GM19351 (cell line): ENCODE data around the gene ZNF786.
"Not testable (repeated sequence)": the region's sequence is repeated elsewhere in the genome, so short reads cannot be mapped to it uniquely, and the experiment has no call there.

Experiments
- ATAC-seq: cut with Tn5 transposase; IDR thresholded peaks from one replicate; pipeline ENCODE4 v1.9.1; 2021; ENCODE audit warnings: mild to moderate bottlenecking, moderate library complexity; ENCODE audit not compliant: unreplicated experiment

Gene ZNF786

DNA sequence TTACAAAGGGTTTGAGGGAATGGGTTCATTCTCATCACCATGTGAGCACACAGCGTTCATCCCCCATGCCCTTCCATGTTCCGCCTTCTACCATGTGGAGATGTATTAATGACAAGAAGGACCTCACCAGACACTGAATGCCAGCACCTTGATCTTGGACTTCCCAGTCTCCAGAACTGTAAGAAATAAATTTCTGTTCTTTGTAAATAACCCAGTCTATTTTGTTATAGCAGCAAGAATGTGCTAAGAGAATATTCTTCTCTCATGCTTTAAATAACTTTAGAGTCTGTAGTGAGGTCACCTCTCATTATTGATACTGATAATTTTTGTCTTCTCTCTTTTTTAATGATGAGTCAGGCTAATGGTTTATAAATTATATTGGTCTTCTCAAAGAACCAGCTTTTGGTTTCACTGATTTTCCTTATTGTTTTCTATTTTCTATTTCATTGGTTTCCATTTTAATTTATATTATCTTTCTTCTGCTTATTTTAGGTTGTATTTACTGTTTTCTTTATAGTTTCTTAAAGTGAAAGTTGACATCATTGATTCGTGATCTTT lies 59.1 kb downstream of the ZNF786 start:
- no peak for ATAC-seq

DNA sequence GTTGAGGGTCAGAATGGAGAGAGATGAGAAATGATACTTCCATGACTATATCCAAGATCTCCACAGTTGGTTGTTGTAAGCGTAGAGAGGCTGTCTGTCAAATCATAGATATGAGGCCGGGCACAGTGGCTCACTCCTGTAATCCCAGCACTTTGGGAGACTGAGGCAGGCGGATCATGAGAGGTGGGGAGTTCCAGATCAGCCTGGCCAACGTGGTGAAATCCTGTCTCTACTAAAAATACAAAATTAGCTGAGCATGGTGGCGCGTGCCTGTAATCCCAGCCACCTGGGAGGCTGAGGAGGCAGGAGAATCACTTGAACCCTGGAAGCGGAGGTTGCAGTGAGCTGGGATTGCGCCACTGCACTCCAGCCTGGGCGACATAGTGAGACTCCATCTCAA lies 60.1 kb downstream of the ZNF786 start:
- not testable (repeated sequence) for ATAC-seq

DNA sequence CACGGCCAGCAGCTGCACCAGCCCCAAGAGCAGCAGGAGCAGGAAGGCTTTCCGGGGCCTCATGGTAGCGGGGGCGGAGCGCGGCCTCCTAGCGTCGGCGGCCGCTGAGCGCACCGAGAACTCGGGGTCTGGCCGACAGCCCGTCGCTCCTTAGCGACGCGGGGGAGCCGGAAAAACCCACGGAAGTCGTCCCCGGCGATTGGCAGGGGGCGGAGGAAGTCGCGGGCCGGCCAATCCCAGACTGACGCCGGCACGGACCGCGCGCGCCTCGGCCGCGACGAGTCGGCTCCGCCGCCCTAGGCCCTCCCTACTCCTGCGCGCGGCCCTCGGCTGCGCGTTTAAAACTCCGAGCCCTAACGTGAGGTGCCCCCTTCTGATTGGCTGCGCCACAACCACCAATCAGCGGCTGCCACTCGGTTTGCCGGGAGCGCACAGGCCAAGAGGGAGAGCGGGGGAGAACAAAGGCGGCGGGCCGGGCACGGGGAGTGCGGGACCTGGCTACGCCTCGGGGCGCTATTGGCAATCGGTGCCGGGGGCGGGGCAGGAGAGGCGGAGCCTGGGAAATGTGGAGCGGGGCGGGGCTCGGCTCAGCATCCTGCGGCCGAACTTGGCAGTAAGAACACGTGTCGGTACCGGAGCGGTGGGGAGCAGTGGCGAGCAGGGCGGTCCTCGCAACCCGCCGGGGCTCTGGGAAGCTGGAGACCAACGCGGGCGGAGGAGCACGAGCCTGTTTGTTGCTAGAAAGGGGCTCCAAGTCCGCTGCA lies 62.0 kb downstream of the ZNF786 start, which contains the start of gene PDIA4:
PDIA4 (minus strand) TSS at position 160 of the 764 bp plus-strand sequence; CDS start at position 63, 97 bp downstream.
- peak; percentile 89 for ATAC-seq

DNA sequence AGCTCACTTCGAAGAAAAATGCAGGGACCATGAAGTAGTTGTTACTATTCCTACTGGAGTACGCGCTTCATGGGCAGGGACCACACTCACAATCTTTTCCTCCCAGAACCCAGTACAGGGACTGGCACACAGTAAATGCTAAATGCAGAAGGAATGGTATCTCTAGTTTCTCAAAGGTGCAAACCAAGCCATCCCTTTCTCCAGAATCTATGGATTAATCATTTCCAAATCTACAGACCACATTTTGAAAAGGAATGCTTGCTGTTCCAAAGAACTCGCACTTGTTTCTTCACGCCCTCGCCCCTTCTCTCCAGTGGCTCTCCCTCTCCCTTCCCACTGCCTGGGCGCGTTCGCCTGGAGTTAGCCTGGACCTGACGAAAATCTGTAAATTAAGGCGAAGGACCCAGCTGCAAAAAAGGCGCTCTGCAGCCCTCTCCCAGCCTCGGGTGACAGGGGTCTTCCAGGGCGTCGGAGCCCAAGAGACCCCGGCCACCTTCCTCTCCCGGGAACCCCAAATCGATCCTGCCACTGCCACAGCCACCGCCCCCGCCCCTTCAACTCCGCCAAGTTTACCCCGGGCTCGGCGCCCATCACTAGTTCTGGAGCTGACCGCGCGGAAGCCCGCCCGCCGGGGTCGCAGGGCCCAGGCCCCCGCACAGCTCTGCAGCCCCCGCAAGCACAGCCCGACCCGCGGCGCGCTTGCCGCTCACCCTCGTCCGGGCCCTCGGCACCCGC lies 62.7 kb downstream of the ZNF786 start:
- ATAC-seq, result no peak

DNA sequence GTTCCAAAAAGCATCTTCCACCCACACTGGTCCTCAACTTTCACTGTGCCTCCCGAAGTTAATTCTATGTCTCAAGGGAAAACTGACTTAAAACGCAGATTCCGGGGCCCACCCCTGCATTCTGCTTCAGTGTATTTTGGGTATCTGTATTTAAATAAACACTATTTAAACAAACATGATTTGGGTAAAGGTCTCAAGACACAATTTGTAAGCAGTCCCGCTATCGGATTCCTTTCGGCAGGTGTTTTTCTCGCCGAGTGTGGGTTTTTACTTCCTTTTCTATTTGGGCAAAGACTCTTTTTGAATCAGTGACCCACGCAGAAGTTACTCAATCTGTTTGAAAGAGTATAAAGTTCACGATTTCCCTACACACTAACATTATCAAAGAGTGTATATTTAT lies 63.5 kb downstream of the ZNF786 start:
- no peak for ATAC-seq

DNA sequence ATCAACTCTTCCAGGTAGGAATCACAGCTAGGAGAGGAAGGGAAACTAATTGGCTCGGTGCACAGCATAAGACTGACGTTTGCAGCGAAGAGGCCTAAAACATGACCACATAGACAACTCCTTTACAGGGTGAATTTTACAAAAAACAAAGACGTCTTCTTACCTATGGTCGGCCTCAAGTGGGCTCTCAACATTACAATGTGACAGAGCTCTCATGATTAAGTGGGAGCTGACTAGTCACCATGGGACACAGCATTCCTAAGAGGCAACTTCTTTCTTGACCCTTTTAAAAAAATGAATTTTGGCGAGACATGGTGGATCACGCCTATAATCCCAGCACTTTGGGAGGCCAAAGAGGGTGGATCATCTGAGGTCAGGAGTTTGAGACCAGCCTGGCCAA lies 66.9 kb downstream of the ZNF786 start:
- ATAC-seq, result no peak

DNA sequence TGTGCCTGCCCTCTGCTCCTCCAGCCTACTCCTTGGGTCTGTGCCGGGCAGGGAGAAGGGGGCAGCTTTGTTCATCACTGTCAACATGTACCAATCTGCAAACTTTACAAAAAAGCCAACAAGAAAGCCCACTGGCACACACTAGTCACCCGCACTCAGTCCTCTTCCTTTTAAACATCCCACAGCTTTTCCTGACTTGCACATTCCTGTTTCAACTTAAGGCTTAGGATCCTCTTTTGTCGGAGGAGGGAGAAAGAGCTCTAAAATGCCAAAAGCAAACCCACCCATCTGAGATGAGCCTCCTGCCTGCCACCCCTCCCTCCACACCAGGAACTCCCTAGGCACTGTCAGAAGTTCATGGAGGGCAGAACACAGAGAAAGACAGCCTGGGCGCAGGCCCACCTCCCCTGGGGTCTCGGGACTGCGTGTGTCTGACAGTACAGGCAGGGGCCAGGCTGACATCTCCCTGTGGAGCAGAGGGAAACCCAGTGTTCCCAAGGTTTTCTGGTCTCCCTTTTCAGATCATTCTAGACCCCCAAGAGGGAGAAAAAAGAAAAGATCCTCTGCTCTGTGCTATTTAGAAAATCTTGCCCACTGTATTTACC lies 67.7 kb downstream of the ZNF786 start:
- no peak for ATAC-seq

DNA sequence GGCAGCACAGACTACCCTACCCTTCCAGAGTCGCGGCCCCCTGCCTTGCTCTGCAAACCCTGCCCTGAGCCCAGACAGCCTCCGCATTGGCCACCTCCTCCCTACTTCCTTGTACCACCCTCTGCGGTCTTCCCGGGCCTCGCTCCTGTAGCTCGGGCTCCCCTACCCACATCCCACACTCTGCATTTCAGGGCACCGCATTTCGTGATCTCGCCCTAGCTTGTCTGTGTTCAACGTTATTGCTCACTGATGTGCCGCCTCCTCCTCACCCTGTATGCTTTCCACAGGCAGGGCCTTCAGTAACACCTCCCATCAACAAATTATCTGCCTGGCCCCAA lies 68.8 kb downstream of the ZNF786 start:
- no peak for ATAC-seq

DNA sequence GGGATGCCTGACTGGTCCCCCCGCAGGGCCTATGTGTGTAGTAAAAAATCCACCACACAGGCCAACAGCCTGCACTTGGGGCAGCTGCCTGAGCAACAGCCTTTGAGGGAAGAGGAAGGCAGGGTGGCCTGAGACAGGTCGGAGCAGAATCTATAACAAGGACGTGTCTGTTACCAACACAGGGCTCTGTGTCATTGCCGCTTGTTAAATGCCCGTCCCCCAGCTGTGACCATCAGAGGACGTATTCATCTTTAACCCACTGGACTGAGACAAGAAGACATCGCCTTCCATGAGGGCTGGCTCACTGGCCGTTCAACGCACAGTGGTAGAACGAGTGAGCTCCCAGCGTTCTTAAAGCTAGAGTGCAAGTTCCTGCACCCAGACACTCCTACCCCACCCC lies 70.0 kb downstream of the ZNF786 start:
- no peak for ATAC-seq
